RWPE1 (cell line): ENCODE measurements around the gene RNU5B-1.

Experiments used
- CTCF ChIA-PET: fragments of 350-600 bp; sonication (Branson Sonifier 250); formaldehyde crosslinking; extraction: SDS; loops from one replicate; lab custom pipeline; 2021; lab: Yijun Ruan, JAX
- POLR2A ChIA-PET: fragments of 400-600 bp; formaldehyde crosslinking; extraction: SDS; loops from one replicate; lab custom pipeline; 2020; ENCODE audit warnings: antibody characterized with exemption; ENCODE audit not compliant: low non-redundant PET; lab: Yijun Ruan, JAX
- DNase-seq: peaks from one replicate; pipeline ENCODE4 v3.0.0; 2012; ENCODE audit warnings: low spot score
- H3K27ac ChIP-seq: fragments of 450-650 bp; 2 replicates; pipeline ENCODE4 v1.5.1; 2017
- TF ChIP-seq, protein P1 (sequence below): fragments of 450-650 bp; conservative IDR thresholded peaks from 2 replicates; pipeline ENCODE4 v1.5.1; 2017; ENCODE audit warnings: low read depth, mild to moderate bottlenecking

RNU5B-1 gene

DNA sequence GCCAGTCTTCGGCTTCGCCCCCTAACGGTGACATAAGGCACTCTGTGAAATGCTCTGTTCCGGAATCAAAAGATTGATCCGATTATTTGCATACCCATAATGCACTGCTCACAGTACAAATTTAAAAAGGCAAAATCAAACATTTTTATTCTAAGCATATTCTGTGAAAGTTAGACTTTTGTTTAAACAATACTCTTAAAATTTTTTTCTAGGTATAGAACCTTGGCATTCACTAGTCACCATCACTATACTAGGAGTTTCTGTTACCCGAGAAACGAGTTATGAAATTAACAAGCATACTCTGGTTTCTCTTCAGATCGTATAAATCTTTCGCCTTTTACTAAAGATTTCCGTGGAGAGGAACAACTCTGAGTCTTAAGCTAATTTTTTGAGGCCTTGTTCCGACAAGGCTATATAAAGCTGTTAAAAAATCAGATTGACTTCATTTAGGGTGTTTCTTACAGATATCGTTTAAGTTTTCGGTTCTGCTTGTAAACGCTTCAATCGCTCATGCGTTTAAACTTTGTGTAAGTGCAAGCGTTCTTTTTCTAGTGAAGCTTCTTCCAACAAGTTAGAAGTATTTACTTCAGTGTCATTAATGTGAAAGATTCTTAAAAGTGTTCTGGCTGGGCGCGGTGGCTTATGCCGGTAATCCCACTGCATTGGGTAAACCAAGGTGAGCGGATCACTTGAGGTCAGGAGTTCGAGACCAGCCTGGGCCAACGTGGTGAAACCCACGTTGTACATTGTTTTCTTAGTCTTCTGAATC lies at the start of gene RNU5B-1:
RNU5B-1 (plus strand) TSS at position 297 of the 769 bp plus-strand sequence.
- TF ChIP-seq, protein P1, sequence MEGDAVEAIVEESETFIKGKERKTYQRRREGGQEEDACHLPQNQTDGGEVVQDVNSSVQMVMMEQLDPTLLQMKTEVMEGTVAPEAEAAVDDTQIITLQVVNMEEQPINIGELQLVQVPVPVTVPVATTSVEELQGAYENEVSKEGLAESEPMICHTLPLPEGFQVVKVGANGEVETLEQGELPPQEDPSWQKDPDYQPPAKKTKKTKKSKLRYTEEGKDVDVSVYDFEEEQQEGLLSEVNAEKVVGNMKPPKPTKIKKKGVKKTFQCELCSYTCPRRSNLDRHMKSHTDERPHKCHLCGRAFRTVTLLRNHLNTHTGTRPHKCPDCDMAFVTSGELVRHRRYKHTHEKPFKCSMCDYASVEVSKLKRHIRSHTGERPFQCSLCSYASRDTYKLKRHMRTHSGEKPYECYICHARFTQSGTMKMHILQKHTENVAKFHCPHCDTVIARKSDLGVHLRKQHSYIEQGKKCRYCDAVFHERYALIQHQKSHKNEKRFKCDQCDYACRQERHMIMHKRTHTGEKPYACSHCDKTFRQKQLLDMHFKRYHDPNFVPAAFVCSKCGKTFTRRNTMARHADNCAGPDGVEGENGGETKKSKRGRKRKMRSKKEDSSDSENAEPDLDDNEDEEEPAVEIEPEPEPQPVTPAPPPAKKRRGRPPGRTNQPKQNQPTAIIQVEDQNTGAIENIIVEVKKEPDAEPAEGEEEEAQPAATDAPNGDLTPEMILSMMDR, result peak; percentile 98
- peak; percentile 86 for DNase-seq
- CTCF ChIA-PET, result interaction anchor here (0.6 to 0.9 kb wide), 3 partner anchors 9 to 81 kb away, joined by 3 to 5 read pairs (median 4); no protein-coding TSS in a partner anchor
- POLR2A ChIA-PET, result interaction anchor here (0.6 to 1.2 kb wide), 4 partner anchors 9 to 116 kb away, joined by 3 to 4 read pairs (median 4); no protein-coding TSS in a partner anchor
- peak within 1 kb of the TSS; percentile 82 for H3K27ac ChIP-seq

- CTCF ChIA-PET, result no interaction called here
Measured at GRCh38 chr15:65254758-65255157, 49.7 kb upstream of the RNU5B-1 start.

DNA sequence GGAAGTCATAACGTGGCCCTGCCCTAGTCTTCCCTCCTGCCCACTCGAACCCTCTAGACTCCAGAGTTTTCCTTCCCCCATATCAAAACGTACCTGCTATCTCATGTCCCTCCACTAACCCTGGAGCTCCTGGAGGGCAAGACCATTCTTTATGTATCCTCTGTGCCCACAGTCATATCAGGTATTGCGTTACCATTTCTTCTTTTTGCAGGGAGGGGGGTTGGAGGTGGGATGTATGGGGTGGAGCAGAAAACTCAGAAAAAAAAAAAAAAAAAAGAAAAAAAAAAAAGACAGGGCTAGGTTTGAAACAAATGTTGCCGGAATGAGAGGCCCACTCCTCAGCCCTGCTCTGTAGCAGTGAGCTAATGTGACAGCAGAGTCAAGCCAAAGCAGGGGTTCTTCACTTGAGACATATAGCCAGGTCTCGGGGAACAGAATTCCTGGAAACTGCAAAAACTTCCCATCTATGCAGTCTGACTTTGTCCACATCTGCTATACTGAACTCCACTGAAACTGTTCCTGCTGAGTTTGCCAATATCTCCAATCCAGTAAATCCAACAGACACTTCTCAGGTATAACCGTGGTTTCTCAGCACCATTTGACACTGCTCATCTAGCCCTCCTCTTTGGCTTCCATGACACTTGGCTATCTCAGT lies 48.9 kb upstream of the RNU5B-1 start:
- CTCF ChIA-PET, result interaction anchor here (0.7 kb wide), 1 partner anchor 10 kb away, joined by 3 read pairs; no protein-coding TSS in a partner anchor
- POLR2A ChIA-PET, result no interaction called here

More at GRCh38 chr15:65254758-65255157, 49.7 kb upstream of the RNU5B-1 start:
- no peak for DNase-seq
- TF ChIP-seq, protein P1, result no peak
- no peak overlapping the region for H3K27ac ChIP-seq
- POLR2A ChIA-PET, result no interaction called here

DNA sequence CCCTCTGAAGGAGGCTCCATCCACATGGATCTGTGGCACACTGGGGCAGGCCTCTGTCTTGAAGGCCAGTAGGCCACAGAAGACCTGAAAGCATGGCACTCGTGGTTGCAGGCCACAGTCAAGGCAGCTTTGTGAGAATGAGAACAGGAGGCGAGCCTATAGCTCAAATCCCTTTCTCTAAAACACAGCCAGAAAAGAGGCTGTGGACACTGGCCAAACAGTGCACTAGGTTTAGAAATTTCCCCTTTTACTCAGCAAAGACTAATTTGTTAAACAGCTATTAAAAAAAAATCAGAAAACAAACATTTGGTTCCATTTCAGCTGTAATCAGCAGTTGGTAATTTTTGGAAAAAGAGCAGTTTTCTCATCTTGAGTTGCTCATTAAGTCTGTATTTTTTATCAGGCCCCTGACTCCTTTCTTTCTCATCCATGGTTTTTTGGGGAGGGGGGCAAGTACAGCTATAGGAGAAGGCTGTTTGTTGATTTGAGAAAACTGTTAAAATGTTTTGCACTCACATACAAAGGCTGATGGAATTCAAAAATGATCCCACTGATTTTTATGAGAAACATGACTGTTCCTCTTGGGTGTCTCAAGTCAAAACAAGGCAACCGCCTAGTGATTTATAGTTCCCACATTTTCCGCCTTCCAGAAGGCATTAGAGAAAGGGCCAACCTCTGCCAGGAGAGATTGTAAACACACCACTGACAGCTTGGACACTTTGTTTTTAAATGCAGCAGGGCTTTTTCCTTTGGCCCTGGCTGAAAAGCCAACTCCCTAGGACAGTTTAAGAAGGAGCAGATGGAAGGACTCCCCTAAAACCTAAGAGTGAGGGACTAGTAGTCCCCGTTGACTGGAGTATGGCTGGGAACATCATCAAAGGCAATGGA lies 45.9 kb upstream of the RNU5B-1 start:
- ChIA-PET CTCF (no interaction called here), POLR2A (no interaction called here)
- H3K27ac ChIP-seq, result no peak overlapping the region
- TF ChIP-seq, protein P1, result no peak
- no peak for DNase-seq

More for the DNA sequence above, 48.9 kb upstream of the RNU5B-1 start:
- no peak overlapping the region for H3K27ac ChIP-seq
- TF ChIP-seq, protein P1, result no peak
- DNase-seq, result no peak

GRCh38 chr15:65259367-65259797 lies 45.1 kb upstream of the RNU5B-1 start:
- ChIA-PET POLR2A (no interaction called here), CTCF (interaction anchor here (1.1 kb wide), 1 partner anchor 11 kb away, joined by 4 read pairs; no protein-coding TSS in a partner anchor)
- H3K27ac ChIP-seq, result no peak overlapping the region
- TF ChIP-seq, protein P1, result no peak
- no peak for DNase-seq
